Stimulated activated CD8-positive, alpha-beta memory T cell treated with anti-CD3 and anti-CD28 coated beads, Interleukin-15, amount 100 ng/mL, for 4 hours (primary cell): ENCODE data around the gene KIF1B.
A peak's percentile ranks its signal among the peaks of the same experiment; 100 is the strongest.

ENCODE experiments used
- DNase-seq, 2 donors: peaks; one replicate each; pipeline ENCODE4 v3.0.0-alpha.2; 2020; ENCODE audit warnings: low read depth in 2 of 2

The KIF1B gene

DNA sequence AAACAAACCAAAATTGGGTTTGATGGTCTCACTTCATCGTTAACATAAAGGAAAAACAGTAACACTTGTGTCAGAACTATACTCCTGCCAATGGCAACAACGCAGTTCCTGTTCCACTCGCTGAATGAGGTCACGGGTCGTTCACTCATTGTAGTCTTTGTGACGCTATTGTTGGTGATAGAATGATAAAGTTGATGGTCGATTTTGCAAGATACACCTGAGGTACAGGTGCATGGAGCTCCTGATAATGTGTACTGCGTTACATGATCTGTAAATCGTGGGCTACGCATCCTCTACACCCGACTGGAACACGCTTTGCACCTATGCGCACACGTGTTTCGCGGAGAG is 219.5 kb downstream of the KIF1B start:
- no peak for DNase-seq

DNA sequence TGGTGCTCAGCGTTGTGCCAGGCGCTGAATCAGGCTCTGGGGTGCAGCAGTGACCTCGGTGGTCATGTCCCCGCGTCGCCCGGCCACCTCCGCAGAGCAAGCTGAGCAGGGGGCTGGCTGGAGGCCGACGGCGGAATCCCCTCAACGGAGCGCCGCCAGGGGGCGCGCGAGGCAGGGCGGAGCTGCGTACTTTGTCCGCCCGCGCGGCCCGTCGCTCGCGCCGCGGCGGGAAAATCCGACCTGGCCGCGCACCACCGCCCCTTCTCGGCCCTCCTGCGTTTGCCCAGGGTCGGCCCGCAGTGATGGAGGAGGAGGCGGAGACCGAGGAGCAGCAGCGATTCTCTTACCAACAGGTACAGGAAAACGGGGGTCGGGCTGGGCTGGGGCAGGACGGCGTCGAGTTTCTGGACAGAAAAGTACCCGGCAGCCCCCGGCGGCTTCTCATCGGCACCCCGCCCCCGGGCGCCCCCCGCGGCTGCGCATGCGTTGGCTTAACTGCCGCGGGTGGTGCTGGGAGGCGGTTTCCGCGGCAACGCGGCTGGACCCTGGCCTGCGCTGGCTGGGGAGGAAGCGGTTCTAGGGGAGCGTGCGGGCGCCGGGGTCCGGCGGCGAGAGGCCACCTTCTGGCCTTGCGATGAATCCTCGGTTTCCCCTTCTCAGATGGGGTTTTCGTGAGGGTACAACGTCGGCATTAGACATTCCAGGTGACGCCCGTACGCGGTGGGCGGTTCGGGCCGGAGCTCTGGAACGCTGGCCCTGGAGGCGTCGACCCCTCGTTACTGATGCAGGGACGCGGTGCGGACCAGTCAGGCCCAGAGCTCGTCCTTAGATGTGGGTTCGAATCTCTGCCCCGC is 220.1 kb downstream of the KIF1B start, which contains the start of gene CENPS:
TSS of gene CENPS (plus strand) at position 218 of the 854 bp plus-strand sequence. CDS start at position 303, 85 bp downstream.
- peak; percentile 84 to 88 for DNase-seq
